ENCODE data around the gene SMPD3.
A peak's percentile ranks its signal among the peaks of the same experiment; 100 is the strongest.

Gene SMPD3

DNA sequence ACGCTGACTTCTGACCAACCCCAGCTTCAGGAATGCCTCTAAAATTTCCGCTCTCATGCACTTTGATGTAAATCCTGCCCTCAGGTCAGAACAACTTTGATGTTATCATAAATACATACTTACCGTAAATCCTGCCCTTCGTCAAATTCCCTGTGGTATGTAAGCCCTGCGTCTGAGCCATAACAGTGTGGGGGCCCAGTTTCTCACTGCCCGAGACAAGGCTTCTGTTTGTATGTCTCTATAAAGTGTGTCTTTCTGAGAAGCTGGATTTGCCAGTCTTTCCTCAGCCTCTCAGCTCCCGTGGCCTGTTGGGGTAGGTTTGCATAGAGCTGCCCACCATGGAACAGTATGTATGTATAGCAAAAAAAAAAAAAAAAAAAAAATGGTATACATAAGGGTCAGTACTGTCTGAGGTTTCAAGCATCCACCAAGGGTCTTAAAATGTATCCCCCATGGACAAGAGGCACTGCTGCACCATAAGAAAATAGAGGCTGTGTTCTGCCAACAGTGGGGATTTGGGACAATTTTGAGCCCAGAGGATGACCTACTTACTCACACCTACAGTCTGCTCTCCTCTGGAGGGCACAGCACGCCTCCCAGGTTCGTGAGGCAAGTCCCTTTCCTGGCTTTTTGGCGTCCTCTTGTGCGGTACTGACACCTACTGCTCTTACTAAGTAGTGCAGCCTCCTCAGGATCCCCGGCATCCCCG, 120.0 kb downstream of the SMPD3 start:
- no peaks in the 10 kb centered on the region for H3K9me3 Mint-ChIP-seq
- peak; percentile 98 for ATAC-seq

DNA sequence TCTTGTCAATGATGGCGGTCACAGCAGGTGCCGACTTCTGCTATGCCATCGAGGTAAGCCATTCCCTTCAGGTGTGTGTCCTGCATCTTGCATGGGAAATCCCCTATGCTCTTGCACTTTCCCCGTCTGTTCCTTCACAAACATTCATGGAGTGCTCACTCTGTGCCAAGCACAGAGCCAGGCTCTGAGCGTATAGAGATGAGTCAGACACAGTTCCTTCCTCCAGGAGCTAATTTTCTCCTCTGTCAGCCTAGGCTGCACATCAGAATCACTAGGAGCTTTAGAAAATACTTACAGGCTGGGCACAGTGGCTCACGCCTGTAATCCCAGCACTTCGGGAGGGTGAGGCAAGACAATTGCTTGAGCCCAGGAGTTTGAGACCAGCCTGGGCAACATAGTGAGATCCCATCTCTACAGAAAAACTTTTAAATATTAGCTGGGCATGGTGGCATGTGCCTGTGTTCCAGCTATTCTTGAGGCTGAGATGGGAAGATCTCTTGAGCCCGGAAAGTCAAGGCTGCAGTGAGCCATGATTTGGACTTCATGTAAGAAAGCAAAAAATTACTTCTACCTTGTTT, 123.4 kb downstream of the SMPD3 start:
- Mint-ChIP-seq H3K36me3 (peaks cover 89% of the 10 kb centered on the region), H3K27ac (no peak overlapping the region), H3K4me1 (peaks cover 15% of the 10 kb centered on the region), H3K9me3 (no peaks in the 10 kb centered on the region), H3K4me3 (no peak overlapping the region)
- ATAC-seq (no peak), DNase-seq (ENCODE audit: low spot score in 2 of 2) (no peak)

More for the DNA sequence above, 120.0 kb downstream of the SMPD3 start:
- H3K4me1 Mint-ChIP-seq: peaks cover 21% of the 10 kb centered on the region
- peak; percentile 67 to 89 for DNase-seq (ENCODE audit: low spot score in 2 of 2)
- H3K36me3 Mint-ChIP-seq: peaks cover 91% of the 10 kb centered on the region
- no peak overlapping the region for H3K4me3 Mint-ChIP-seq
- H3K27ac Mint-ChIP-seq: peak overlapping the region; percentile 40

DNA sequence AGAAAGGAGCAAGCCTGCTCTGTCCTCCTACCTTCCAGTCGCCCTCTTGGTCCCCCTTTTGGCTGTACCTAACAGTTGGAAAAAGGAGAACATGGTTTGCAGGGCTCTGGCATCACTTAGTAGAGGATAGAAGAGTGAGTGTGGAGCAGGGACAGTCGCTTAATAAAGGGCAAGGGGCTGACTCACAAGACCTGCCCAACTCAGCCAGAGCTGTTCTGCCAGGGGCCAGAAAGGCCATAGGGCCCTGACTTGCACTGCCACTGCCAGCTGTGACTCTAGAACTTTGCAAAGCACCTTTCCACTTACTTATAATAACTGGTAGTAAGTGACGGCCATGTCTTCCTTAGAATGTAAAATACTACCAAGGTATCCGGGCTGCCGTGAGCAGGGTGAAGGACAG, 124.0 kb downstream of the SMPD3 start:
- peaks cover 20% of the 10 kb centered on the region for H3K4me1 Mint-ChIP-seq
- H3K4me3 Mint-ChIP-seq: no peak overlapping the region
- ATAC-seq (no peak), DNase-seq (ENCODE audit: low spot score in 2 of 2) (no peak)
- no peak overlapping the region for H3K27ac Mint-ChIP-seq
- peaks cover 89% of the 10 kb centered on the region for H3K36me3 Mint-ChIP-seq
- no peaks in the 10 kb centered on the region for H3K9me3 Mint-ChIP-seq

DNA sequence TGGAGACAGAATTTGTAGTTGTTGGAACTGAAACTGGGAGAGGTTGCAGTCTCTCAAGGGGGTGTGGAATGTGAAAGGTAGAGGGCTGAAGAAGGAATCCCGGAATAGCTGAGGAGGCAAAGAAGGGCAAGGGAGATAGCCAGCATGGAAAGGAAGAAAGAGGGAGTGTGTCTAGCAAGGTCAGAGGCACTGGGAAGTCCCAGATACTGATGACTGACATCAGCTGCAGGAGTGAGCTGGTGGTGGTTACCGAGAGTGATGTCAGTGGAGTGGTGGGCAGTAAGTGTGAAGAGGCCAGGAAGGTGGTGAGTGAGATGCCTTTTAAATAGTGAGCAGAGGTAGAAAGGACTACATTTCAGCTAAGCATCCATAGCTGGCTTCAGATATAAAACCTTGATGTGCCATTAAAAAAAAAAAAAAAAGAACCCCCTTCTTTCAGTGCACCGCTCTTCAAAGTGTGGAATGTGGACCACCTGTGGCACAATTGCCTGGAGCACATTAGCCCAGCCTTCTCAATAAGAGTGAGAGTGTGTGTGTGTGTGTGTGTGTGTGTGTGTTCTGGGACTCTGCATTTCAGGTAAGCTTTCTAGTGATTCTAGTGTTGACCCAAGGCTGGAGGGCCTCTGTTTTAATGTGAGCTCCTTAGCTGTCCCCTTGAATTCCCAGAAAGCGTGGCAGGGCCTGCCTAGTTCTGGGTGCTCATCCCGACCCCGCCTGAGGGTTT, 129.0 kb downstream of the SMPD3 start:
- Mint-ChIP-seq H3K27ac (peak overlapping the region; percentile 82), H3K4me1 (peaks cover 19% of the 10 kb centered on the region), H3K36me3 (peaks cover 83% of the 10 kb centered on the region), H3K9me3 (no peaks in the 10 kb centered on the region), H3K4me3 (peak overlapping the region; percentile 37)
- ATAC-seq (peak; percentile 100), DNase-seq (ENCODE audit: low spot score in 2 of 2) (peak; percentile 46 to 74)

DNA sequence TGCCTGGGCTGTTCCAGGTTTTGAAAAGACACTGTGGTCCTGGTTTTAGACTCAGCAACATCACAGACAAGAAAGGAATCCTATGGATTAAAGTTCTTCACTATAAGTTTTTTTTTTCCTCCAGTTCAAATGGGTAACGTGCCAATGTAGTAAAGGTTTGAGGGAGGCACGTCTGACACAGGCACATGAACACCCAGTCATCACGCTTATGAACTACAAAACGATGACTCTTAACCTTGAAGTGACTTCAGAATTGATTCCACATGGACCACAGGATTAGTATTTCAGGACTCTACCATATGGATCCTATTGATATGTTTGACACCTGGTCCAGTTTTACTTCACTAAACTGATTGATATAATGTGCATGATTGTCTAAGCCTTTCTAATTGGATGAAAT, 135.2 kb downstream of the SMPD3 start:
- Mint-ChIP-seq H3K9me3 (no peaks in the 10 kb centered on the region), H3K4me1 (peaks cover 27% of the 10 kb centered on the region), H3K27ac (no peak overlapping the region), H3K36me3 (peaks cover 73% of the 10 kb centered on the region), H3K4me3 (no peak overlapping the region)
- no peak for DNase-seq (ENCODE audit: low spot score in 2 of 2)
- ATAC-seq: no peak

DNA sequence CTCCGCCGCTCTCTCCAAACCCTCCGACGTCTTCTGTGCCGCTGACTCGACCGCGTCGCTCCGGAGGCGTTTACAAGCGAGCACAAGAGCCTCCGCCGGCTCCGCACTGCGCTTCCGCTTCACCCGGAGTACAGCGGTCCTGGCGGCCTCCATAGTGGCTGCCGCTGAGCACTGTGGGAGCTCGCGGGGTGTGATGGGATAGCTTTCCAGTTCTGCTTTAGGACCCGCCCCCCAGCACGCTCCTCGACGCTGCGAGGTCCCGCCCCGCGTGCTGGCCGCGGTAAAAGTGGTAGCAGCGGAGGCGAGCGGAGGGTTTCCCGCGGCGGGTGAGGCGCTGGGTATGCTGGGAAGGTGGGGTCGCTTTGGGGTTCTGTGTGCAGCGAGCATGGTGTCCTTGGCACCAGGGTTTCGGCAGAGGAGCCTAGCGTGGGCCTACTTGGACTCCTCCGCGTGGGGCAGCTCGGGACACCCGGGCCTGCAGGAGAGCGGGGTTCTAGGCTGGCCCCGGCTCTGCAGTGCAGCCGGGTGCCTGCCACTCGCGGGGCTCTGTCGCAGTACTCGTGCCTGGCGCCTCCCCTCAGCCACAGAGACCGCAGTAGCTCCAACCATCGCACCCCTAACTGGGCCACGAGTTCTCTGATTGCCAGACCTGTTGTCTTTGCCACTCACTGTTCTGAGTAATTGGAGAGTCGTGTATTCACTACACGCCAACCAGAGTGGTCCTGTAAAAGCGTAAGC, 137.4 kb downstream of the SMPD3 start, which contains the start of the genes PRMT7 and SLC7A6OS:
TSS of gene PRMT7 (plus strand) at position 246 of the 738 bp plus-strand sequence. CDS start 4,961 bp downstream, outside the sequence.
TSS of gene SLC7A6OS (minus strand) at position 173 of the 738 bp plus-strand sequence. CDS start at position 153, 20 bp downstream.
- Mint-ChIP-seq H3K27ac (peak within 1 kb of the TSS; percentile 90), H3K4me3 (peak within 1 kb of the TSS; percentile 95), H3K9me3 (no peaks in the 10 kb centered on the region), H3K36me3 (peaks cover 76% of the 10 kb centered on the region), H3K4me1 (peaks cover 27% of the 10 kb centered on the region)
- DNase-seq (ENCODE audit: low spot score in 2 of 2) (peak; percentile 81 to 94), ATAC-seq (peak; percentile 99)

DNA sequence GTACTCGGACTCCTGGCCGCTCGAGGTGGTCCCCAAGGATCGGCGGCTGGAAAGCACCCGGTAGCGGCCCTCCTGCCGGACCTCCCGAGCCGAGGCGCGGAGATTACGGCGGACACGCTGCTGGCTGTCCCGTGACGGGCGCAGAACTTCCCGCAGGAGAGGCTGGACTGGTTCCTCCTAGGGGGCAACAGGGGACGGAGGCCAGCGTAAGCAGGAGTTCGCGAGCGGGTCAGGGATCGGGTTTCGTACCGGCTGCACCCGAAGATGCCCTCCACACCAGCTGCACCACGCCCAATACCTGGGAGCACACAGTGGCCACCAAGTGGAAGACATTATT, 137.9 kb downstream of the SMPD3 start:
- DNase-seq (ENCODE audit: low spot score in 2 of 2) (no peak), ATAC-seq (no peak)
- Mint-ChIP-seq H3K36me3 (peaks cover 76% of the 10 kb centered on the region), H3K4me1 (peaks cover 31% of the 10 kb centered on the region), H3K9me3 (no peaks in the 10 kb centered on the region), H3K4me3 (peak overlapping the region; percentile 95), H3K27ac (peak overlapping the region; percentile 90)

DNA sequence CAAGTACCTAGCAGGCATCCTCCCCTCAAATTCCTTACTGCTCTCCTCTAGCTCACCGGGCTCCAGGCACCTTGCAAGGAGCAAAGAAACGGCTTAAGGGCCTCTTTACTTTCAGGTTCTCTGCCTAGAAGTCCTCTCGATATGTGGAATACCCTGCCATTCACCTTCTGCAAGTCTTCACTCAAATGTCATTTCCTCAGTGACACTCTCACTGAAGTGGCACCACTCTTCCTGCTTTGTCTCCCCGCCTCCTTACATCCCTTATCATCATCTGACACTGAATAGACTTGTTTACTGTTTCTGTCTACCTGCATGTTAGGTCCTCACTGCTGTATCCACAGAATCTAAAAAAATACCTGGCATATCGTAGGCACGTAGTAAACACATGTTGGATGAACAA, 138.5 kb downstream of the SMPD3 start:
- H3K36me3 Mint-ChIP-seq: peaks cover 76% of the 10 kb centered on the region
- DNase-seq (ENCODE audit: low spot score in 2 of 2) (no peak), ATAC-seq (no peak)
- peak overlapping the region; percentile 95 for H3K4me3 Mint-ChIP-seq
- H3K4me1 Mint-ChIP-seq: peaks cover 37% of the 10 kb centered on the region
- H3K27ac Mint-ChIP-seq: peak overlapping the region; percentile 90
- H3K9me3 Mint-ChIP-seq: no peaks in the 10 kb centered on the region
